ENCODE measurements around the gene ADI1.

DNA sequence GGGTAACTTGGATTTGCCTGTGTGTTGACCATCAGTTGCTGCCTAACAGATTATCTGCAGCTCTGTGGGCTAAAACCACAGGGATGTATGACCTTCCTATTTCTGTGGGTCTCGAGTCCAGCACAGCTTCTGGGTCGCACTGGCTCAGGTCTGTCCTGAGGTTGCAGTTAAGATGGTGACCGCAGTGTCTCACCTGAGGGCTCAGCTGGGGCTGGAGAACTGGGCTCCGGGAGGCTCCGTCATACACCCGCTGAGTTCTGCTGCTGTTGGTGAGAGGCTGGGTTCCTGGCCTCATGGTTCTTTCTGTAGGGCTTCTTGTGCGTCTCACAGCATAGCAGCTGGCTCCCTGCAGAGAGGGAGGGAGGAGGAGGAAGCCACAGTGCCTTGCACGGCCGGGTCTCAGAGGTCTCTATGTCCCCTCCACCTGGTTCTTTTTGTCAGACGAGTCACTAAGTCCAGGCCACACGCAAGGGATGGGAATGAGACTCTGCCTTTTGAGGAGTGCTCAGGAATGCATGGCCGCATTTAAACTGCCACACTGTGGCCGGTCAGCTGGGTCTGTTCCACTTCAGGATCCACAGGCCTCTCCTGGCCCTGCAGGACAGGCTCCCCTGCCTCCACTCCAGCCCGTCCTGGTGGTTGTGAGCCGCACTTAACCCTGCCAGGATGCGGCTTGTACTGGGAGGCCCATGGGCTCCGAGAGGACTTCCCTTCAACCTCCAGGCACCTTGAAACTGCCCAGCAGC is 67.2 kb downstream of the ADI1 start:
- TF ChIP-seq CTCF (IDR thresholded peaks at IDR 0.05) (no peak), POLR2A (IDR thresholded peaks at IDR 0.05) (no peak), EP300 (IDR thresholded peaks at IDR 0.05) (no peak), POLR2AphosphoS5 (IDR thresholded peaks at IDR 0.05) (no peak)

All from gastroesophageal sphincter (tissue), 3 donors.